NCI-H2081 (cell line): ENCODE results near the gene CKAP5.
A peak's percentile ranks its signal among the peaks of the same experiment; 100 is the strongest.

Experiments
- DNase-seq, 2 experiments: peaks; one replicate each; lab custom pipeline; 2025; lab: John Stamatoyannopoulos, UW

CKAP5 gene

GRCh38 chr11:46845740-46846509, at the start of gene CKAP5:
Gene CKAP5 (minus strand): TSS chr11:46846280. CDS start chr11:46821231, 25,049 bp downstream.
- peak; percentile 91 to 96 for DNase-seq

GRCh38 chr11:46895821-46896220, 49.7 kb upstream of the CKAP5 start:
- DNase-seq, result peak; percentile 47 to 74

DNA sequence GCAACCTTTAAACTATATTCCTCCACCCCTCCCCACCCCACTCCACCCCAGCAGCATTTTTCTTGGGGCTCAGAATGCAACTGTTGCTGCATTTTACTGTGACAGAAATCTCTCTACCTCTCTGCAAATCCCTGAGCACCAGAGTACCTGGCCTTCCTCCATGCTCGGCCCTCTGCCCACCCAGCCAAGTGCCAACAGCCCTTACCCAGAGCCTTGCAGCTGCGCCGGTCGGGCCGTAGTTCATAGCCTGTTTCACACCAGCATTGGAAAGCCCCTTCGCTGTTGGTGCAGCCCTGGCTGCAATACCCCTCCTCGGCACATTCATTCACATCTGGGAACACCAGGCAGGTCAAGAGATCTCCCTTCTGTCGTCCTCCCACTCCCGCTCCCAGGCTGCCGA, 48.9 kb upstream of the CKAP5 start:
- DNase-seq, result no peak

GRCh38 chr11:46894506-46894905, 48.4 kb upstream of the CKAP5 start:
- DNase-seq, result peak; percentile 67 to 92

DNA sequence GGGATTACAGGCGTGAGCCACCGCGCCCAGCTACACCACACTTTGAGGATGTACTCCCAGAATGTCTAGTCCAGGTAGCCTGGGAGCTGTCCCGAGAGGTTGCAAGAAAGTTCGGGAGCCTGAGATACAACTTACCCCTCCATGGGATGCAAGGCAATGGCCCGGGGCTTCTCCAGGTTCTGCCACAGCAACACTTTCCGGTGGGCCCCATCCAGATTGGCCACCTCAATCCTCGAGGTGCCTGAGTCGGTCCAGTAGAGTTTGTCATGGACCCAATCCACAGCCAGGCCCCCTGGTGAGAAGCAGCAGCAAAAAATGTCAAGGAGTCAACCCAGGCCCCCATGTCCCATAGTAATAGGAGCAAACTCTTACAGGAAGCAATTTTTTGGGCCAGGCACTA, 46.8 kb upstream of the CKAP5 start:
- no peak for DNase-seq

DNA sequence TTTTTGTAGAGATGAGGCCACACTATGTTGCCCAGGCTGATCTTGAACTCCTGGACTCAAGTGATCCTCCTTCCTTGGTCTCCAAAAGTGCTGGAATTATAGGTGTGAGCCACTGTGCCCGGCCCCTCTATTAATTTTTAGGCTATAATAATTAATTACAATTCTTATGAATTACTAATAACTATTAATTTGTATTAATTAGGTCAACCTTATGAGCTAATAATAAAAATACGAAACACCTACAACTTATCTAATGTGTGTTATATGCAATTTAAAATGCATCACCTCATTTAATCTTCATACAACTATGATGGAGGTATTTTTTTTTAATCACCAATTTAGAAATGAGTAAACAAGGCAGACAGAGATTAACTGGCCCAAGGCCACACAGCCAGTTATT, 46.0 kb upstream of the CKAP5 start:
- no peak for DNase-seq

DNA sequence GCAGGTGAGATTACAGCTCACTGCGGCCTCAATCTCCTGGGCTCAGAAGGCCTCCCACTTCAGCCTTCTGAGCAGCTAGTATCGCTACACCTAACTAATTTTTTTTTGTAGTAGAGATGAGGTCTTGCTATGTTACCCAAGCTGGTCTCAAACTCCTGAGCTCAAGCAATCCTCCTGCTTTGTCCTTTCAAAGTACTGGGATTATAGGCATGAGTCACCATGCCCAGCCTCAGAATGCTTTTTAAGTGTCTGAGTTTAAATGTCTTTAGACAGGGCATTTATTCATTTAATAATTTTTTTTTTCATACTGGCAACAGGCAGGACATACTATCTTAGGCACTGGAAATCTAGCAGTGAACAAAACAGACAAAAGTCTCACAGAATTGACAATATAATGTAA, 44.6 kb upstream of the CKAP5 start:
- no peak for DNase-seq

DNA sequence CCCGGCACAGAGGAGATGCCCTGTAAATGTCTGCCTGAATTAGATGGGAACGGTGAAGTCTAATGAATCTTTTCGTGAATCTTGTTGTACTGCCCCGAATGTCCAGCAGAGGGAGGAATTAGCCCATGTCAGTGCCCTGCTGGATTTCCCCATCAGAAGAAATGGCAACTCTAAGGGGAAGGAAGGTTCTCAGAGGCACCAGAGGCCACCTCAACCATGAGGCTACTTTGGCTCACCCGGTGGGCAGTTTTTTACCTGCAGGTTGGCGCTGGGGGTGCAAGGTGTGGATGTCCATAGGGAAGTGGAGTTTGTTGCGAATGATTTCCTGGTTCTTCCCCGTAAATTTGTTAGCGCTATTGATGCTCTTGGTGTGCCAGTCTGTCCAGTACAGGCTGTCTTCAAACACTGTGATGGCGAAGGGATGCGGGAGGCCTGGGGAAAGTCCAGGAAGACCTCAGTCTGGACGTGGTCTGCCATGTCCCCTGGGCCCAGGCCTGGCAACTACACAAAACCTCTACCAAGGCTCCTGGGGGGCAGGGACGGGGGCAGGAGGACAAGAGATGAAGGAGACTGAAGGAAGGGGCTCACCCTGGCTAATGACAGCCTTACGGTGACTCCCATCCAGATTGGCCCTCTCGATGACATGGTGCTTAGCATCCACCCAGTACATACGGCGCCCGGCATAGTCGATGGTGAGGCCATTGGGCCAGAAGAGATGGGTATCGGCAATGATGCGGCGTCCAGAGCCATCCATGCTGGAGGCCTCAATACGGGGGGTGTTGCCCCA, 43.8 kb upstream of the CKAP5 start:
- DNase-seq, result peak; percentile 77 to 82

- DNase-seq, result no peak
Measured at GRCh38 chr11:46889251-46889650, 43.2 kb upstream of the CKAP5 start.

DNA sequence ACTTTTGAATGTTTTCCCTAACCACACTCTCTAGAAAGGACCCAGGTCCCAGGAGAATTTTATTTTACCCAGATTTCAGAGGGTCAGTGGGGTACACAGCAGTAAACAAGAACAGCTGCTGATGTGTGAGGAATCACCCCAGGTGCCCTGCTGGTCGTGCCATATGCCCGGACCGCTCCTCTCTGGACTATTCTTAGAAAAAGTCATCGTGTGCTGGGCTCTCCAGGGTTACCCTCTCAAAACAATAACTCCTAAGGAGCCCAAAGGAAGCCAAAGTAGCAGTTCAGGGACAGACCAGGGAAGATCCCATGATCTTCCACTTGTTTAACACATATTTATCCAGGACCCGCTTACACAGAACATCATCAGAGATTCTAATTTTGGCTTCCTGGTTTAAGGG, 42.6 kb upstream of the CKAP5 start:
- DNase-seq, result no peak

DNA sequence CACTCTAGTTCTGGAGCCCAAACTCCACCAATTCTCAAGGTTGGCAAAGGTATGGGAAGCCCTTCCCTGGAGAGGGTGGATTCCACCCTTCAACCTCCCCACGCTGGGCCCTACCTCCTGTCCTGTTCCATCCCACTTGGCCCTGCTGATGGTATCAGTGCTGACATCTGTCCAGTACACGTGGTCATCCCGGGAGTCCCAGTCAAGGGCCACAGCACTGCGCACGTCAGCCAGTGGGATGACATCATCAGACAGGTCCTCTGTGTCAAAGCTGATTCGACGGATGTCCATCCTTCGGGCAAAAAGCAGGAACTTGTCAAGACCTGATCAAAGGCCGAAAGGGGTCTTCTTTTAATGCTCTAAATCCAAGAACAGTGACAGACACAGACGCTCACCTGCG, 40.1 kb upstream of the CKAP5 start:
- no peak for DNase-seq

DNA sequence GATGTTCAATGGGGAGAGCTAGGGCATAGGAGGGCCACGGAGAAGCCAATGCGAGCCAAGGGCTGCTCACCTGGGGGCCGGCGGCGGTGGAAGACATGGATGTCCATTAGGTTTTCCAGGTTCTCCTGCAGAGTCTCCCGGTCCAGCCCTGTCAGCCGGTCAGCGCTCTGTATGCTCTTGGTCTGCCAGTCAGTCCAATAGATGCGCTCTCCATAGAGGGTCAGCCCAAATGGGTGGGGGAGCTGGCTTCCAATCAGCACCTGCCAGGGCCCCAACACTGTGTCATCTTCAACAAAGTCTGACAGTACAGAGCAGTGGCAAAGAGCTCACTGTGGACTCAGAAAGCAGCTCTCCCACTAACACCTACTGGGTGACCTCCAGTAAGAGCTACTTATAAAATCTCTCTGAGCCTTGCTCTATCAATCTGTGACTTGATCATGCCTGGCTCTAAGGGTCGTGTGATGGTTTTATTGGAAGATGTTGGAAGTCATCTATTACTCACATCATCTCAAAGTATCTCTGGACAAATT, 33.0 kb upstream of the CKAP5 start:
- DNase-seq, result no peak

- DNase-seq, result no peak
Measured at GRCh38 chr11:46877580-46877979, 31.5 kb upstream of the CKAP5 start.

DNA sequence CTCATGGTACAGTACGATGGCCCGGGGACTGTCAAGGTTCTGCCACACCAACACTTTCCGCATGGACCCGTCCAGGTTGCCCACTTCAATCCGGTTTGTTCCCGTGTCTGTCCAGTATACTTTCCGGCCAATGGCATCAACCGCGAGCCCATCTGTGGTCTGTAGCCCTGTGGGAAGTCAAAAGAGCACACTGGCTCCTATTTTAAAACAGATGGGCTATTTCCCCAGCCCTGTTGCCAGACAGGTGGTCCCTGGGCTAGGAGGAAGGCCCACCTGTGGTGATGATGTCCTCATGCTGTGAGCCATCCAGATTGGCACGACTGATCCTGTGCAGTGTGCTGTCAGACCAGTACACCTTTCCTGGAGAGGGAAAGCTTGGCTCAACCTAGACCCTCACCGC, 30.4 kb upstream of the CKAP5 start:
- peak in 1 of 2 experiments; percentile 12 for DNase-seq

- no peak for DNase-seq
Measured at GRCh38 chr11:46874586-46874985, 28.5 kb upstream of the CKAP5 start.

- no peak for DNase-seq
Measured at GRCh38 chr11:46868912-46869311, 22.8 kb upstream of the CKAP5 start.

DNA sequence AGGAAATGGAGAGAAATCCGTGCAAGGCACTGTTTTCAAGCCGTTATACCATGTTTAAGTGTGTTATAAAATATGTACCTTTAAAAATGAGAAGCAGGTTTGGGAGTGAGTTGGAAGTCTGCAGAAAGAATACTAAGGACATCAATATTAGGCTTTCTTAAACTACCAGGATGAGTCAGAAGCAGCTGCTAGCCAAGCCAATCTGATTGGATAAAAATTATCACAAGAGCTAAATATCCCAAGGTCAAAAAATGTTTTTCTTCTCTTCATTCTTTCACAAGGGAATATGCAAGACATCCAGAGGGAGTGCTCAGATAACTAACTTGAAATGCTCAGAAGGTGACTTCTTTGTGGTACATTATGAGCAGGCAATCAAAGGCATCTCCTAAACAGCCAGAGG, 19.3 kb upstream of the CKAP5 start:
- no peak for DNase-seq

GRCh38 chr11:46860218-46860617, 14.1 kb upstream of the CKAP5 start:
- DNase-seq, result no peak

DNA sequence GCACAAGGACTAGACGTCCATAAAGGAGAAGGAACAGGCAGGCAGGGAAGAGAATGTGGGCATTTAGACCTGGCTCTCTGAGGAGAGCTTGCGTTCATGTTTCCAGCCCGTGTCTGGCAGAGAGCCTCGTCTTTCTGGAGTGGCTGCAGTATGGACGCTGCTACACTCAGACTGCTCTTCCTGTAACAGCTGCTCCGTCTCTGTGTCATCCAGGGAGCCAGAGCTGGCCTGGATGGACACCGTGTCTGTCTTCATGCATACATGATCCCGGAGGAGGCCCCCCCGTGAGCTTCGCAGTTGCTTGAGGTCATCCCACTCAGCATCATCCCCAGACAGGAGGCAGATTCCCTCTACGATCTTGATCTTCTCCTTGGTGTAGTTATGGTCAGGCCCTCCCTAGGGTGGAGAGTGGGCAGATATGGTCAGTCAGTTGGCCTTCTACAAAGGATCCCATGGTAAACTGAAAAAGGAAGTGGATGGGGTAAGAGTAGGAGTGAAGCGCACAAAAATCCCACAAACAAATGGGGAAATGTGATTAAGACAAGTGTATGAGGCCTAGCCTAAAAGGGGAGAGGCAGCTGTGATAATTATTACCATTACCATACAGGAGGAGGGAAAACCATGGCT, 13.0 kb upstream of the CKAP5 start:
- DNase-seq, result no peak

- DNase-seq, result no peak
Measured at GRCh38 chr11:46857666-46858065, 11.6 kb upstream of the CKAP5 start.

DNA sequence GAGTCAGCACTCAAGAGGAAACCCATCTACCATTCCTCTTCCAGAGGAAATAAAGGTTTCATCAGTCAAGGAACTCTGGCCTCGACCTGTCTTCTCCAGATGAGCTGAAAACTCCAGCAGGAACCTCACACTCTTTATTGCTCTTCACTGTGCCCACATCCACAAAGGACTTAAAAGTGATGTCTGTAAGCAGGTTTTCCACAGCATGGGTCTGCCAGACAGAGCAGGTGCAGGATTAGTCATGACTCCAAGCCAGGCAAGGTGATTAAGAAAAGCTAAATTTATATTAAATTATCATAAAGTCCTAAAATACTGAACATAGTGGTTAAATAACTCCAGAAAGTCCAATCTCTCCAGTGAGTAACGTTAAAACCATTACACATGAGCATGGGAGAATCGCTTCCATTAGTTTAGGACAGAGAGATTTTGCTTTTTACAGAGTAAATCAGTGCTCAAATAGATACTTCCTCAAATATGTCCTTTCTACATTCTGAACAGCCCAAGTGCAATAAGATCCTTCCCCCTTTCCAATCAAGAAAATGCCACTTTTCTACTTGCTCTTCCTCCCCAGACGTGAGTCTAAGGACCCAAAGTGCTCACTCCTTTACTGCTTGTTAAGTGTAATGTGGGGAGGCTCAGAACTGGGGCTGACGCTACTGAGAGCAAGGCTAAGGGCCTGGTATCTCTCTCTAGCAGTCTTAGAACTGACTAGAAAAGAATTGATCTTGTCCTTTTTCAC, 10.7 kb upstream of the CKAP5 start:
- DNase-seq, result no peak

DNA sequence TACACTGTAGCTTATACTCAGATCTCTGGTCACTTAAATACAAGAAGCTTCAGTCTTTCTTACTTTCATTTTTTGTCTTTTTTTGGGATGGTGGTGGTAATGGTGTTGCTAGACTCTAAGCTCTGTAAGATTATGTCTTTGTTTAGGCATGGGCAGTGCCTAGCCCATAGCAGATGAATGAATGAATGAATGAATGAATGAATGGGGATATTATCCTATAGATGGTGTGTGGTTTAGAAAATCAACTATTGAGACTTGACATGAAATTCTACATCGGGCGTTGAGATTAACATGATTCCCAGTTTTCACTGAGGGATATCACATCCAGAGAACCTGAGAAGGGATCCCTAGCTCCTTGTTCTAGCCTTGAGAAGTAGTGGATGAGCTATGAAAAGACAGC, 9.8 kb upstream of the CKAP5 start:
- no peak for DNase-seq
